ENCODE results near the gene GGT6. TPM values are rescaled to one million over a fixed set of nuclear protein-coding genes. Genes with fewer than 3 reads are reported as not detected.
A peak's percentile ranks its signal among the peaks of the same experiment; 100 is the strongest.

The GGT6 gene
- polyA plus RNA-seq, 4 donors: 6.1 to 11.3 (median 8.2) TPM

DNA sequence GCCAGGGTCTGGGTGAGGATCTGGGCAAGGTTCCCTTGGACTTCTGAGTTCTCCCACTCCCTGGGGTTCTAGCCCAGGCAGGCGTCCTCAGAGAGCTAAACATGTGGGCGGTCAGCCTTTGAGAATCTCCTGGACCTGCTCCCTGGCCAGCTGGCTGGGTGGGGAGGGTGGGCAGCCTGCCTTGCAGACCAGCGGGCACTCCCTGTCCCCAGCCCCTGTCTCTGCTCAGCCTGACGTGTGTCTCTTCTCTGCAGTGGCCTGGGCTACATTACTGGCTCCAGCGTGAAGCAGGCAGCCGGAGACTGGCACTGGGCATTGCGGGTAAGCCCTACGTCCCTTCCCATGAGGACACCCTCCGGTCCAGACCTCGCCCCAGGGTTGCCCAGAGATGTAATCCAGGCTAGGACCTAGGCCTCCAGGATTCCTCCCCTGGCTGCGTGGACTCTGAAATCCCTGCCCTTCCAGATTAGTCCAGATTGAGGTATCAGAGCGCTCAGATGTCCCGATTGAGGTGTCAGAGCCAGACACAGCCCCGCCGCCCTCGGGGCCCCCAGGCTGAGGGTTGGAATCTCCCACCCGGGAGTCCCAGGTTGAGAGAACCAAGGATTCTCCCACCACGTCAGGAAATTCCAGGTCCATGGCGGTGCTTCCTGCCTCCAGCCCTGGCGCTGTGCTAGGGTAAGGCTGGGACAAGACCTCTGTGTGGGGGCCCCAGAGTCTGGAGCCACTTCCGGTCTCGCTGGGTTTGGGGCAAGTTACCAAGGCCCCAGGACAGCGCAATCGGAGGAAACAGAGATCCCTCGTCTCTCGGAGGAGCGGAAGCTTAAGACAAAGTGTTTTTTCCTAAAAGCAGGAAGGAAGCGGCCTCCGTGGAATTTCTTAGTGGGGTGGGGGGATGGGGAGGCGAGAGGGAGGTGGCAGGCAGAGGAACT is 29.3 kb downstream of the GGT6 start:
- DNase-seq (ENCODE audit: low read depth in 4 of 4, low spot score in 3 of 4): no peak

GRCh38 chr17:4529533-4530152 is 30.7 kb downstream of the GGT6 start:
- DNase-seq (ENCODE audit: low read depth in 4 of 4, low spot score in 3 of 4): no peak

- DNase-seq (ENCODE audit: low read depth in 4 of 4, low spot score in 3 of 4): no peak
Measured at GRCh38 chr17:4527566-4528125, 32.7 kb downstream of the GGT6 start.

DNA sequence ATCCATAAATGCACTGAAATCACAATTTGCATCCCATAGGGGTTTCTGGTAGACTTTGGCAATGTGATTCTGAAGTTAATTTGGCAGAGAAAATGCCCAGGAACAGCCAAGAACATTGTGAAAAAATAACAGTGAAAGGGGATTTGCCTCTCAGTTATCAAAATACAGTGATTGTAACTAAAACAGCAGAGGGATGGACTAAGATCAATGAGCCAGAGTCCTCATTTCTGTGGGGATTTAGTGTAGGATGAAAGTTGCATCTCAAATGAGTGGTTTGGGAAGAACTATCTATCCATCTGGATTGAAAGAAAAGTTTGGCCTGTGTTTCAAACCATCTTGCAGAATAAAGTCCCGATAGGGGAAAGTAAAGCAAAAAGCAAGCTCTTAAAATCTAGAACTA is 33.2 kb downstream of the GGT6 start:
- DNase-seq (ENCODE audit: low read depth in 4 of 4, low spot score in 3 of 4): no peak

DNA sequence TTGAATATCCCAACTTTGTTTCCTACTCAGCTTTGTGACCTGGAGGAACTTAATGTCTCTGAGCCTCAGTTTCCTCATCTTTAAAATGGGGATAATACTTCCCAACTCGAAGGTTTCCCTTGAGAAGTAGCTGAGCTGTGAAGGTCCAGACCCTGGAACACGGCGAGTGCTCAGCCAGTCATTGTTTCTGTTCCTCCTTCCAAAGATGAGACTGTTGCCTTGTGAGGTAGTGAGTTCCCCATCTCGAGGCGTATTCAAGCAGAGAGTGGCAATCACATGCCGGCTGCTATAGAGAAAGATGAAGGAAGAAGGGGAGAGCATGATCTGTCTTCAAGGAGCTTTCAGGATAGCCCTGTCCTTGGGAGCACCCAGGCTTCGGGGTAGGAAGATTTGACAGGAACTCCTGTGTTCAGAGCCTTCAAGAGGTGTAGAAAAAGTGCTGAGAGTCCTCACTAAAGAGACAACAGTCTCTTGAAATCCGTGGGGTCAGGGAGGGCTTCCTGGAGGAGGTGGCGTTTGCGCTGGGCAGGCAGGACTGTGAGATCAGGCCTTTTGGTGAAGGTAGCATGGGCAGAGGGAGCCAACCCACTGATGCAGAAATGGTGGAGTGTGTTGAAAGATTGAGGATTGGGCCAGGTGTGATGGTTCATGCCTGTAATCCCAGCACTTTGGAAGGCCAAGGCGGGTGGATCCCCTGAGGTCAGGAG is 34.5 kb downstream of the GGT6 start:
- DNase-seq (ENCODE audit: low read depth in 4 of 4, low spot score in 3 of 4): no peak

- no peak for DNase-seq (ENCODE audit: low read depth in 4 of 4, low spot score in 3 of 4)
Measured at GRCh38 chr17:4523946-4524345, 36.4 kb downstream of the GGT6 start.

DNA sequence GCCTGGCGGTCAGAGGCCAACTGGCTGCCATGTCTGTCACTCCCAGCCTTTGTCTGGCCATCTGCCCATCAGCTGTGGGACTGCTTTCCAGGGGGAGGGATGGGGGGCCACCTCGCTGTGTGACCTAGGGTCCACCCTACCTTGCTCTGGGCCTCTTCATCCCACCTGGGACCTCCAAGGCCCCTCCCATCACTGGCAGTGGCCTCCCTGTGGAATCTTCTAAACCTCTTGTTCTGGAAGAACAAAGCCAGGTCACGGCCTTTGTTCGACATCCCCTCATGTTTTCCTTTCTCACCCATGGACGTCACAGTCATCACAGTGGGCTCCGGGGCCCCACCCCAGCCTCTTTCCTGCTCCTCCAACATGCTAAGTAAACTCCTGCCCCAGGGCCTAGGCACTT is 37.7 kb downstream of the GGT6 start:
- no peak for DNase-seq (ENCODE audit: low read depth in 4 of 4, low spot score in 3 of 4)

DNA sequence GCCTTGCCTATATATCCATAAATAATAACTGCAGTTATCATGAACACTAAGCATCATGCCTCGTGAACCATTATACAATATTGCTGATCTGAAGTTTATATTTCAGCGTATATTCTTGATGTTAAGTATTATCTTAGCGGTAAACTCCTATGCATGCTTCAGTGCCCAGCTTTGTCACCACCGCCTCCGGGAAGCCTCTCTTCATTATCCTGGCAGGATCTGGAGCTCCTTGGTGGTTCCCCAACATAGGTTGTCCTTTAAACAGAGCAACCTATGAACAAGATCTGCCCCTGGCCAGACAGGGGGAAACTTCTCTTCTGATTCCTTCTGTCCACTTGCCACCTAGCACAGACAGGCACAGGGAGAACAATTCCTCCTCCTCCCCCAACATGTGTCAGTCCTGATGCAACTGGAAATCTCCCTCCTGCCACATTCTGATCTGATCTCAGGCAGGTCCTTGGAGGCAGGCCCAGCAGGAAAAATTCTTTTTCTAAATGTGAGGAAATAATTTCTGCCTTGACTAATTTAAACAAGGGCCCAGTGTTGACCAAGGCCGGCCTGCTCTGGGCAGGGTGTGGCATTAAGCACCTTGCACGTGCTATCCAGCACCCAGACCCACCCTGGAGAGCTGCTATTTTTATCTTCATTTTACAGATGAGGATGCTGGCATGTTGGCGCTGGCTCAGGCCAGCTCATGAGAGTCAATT is 39.3 kb downstream of the GGT6 start:
- DNase-seq (ENCODE audit: low read depth in 4 of 4, low spot score in 3 of 4): no peak

- no peak for DNase-seq (ENCODE audit: low read depth in 4 of 4, low spot score in 3 of 4)
Measured at GRCh38 chr17:4520060-4520893, 40.1 kb downstream of the GGT6 start.

GRCh38 chr17:4519361-4519788 is 41.0 kb downstream of the GGT6 start:
- DNase-seq (ENCODE audit: low read depth in 4 of 4, low spot score in 3 of 4): no peak

GRCh38 chr17:4518901-4519300 is 41.5 kb downstream of the GGT6 start:
- DNase-seq (ENCODE audit: low read depth in 4 of 4, low spot score in 3 of 4): no peak

GRCh38 chr17:4516735-4517134 is 43.6 kb downstream of the GGT6 start:
- no peak for DNase-seq (ENCODE audit: low read depth in 4 of 4, low spot score in 3 of 4)

GRCh38 chr17:4515501-4515900 is 44.9 kb downstream of the GGT6 start:
- DNase-seq (ENCODE audit: low read depth in 4 of 4, low spot score in 3 of 4): no peak

DNA sequence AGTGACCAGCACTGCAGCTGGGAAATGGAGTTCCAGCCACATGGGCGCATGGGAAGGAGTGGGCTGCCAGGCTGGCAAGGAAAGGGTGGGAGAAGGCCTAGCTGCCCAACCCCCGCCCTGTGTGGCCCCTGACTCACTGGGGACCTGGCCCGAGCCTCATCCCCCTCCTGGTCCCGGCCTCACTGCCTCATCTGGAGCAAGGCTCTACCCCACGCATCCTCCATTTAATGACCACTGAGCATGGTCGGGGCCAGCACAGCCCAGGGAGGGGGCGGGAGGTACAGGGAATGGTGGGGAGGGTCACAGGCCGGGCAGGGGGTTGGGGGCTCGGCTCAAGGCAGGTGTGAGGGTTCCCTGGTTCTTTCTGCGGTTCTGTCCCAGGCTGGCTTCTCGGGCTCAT is 45.6 kb downstream of the GGT6 start:
- no peak for DNase-seq (ENCODE audit: low read depth in 4 of 4, low spot score in 3 of 4)

GRCh38 chr17:4514206-4514605 is 46.2 kb downstream of the GGT6 start:
- DNase-seq (ENCODE audit: low read depth in 4 of 4, low spot score in 3 of 4): peak in 3 of 4 donors; percentile 46 to 67 (median 52)

- DNase-seq (ENCODE audit: low read depth in 4 of 4, low spot score in 3 of 4): no peak
Measured at GRCh38 chr17:4513113-4514032, 47.0 kb downstream of the GGT6 start.

- DNase-seq (ENCODE audit: low read depth in 4 of 4, low spot score in 3 of 4): no peak
Measured at GRCh38 chr17:4512156-4513112, 47.9 kb downstream of the GGT6 start.

Measured in right renal pelvis (tissue), 4 donors.